Limb (tissue), 2 donors: Measurements from ENCODE around the gene TMEM229B.

Experiments
- DNase-seq, 2 donors: peaks; one replicate each; pipeline ENCODE4 v3.0.0-alpha.2; 2016; ENCODE audit errors: extremely low spot score in 2 of 2

The TMEM229B gene

GRCh38 chr14:67515386-67516079 is 27.0 kb upstream of the TMEM229B start:
- DNase-seq: no peak

GRCh38 chr14:67514650-67515385 is 26.3 kb upstream of the TMEM229B start:
- peak in 1 of 2 donors; percentile 65 for DNase-seq

- DNase-seq: no peak
Measured at GRCh38 chr14:67514203-67514607, 25.7 kb upstream of the TMEM229B start.

GRCh38 chr14:67513631-67514108 is 25.1 kb upstream of the TMEM229B start:
- no peak for DNase-seq

GRCh38 chr14:67512463-67513310 is 24.2 kb upstream of the TMEM229B start:
- no peak for DNase-seq

- no peak for DNase-seq
Measured at GRCh38 chr14:67510836-67511235, 22.3 kb upstream of the TMEM229B start.

GRCh38 chr14:67510121-67510520 is 21.6 kb upstream of the TMEM229B start:
- no peak for DNase-seq

- DNase-seq: no peak
Measured at GRCh38 chr14:67508956-67509355, 20.4 kb upstream of the TMEM229B start.

- no peak for DNase-seq
Measured at GRCh38 chr14:67505254-67505653, 16.7 kb upstream of the TMEM229B start.

GRCh38 chr14:67503331-67503730 is 14.8 kb upstream of the TMEM229B start:
- DNase-seq: no peak

GRCh38 chr14:67502867-67503266 is 14.3 kb upstream of the TMEM229B start:
- DNase-seq: no peak

GRCh38 chr14:67501670-67502069 is 13.1 kb upstream of the TMEM229B start:
- DNase-seq: no peak

- DNase-seq: no peak
Measured at GRCh38 chr14:67500981-67501380, 12.5 kb upstream of the TMEM229B start.

- no peak for DNase-seq
Measured at GRCh38 chr14:67497716-67498115, 9.2 kb upstream of the TMEM229B start.

- no peak for DNase-seq
Measured at GRCh38 chr14:67497216-67497615, 8.7 kb upstream of the TMEM229B start.

GRCh38 chr14:67495827-67496226 is 7.3 kb upstream of the TMEM229B start:
- DNase-seq: no peak

GRCh38 chr14:67493092-67493717 is 4.7 kb upstream of the TMEM229B start:
- no peak for DNase-seq

GRCh38 chr14:67492538-67492937 is 4.0 kb upstream of the TMEM229B start:
- DNase-seq: no peak

- DNase-seq: peak in 1 of 2 donors; percentile 70
Measured at GRCh38 chr14:67491741-67492507, 3.4 kb upstream of the TMEM229B start.

- DNase-seq: no peak
Measured at GRCh38 chr14:67491285-67491684, 2.8 kb upstream of the TMEM229B start.

GRCh38 chr14:67490196-67490595 is 1.7 kb upstream of the TMEM229B start:
- no peak for DNase-seq
